Inflammatory macrophage treated with lipopolysaccharide for 1 hour (primary cell): ENCODE data around the gene HES5.
A peak's percentile ranks its signal among the peaks of the same experiment; 100 is the strongest.

Experiments
- DNase-seq, 2 donors: peaks; one replicate each; pipeline ENCODE4 v3.0.0-alpha.2; 2020 to 2022

The HES5 gene

GRCh38 chr1:2530513-2531361 is 674 bp upstream of the HES5 start:
- DNase-seq: no peak

GRCh38 chr1:2528966-2529783 is 888 bp downstream of the HES5 start:
- DNase-seq: peak; percentile 25 to 37

- no peak for DNase-seq
Observed at GRCh38 chr1:2528611-2528965, 1.5 kb downstream of the HES5 start.

- DNase-seq: no peak
Observed at GRCh38 chr1:2528016-2528415, 2.0 kb downstream of the HES5 start.

- no peak for DNase-seq
Observed at GRCh38 chr1:2527556-2527860, 2.6 kb downstream of the HES5 start.

GRCh38 chr1:2526824-2527555 is 3.1 kb downstream of the HES5 start:
- peak; percentile 7 to 62 for DNase-seq

- peak; percentile 89 for DNase-seq
Observed at GRCh38 chr1:2525920-2526823, 3.9 kb downstream of the HES5 start, which contains the start of gene PANK4. Gene PANK4 (minus strand): TSS chr1:2526596. CDS start chr1:2526587, 9 bp downstream.

GRCh38 chr1:2525572-2525919 is 4.5 kb downstream of the HES5 start:
- no peak for DNase-seq

GRCh38 chr1:2523891-2524609 is 6.0 kb downstream of the HES5 start:
- no peak for DNase-seq

- no peak for DNase-seq
Observed at GRCh38 chr1:2523191-2523890, 6.7 kb downstream of the HES5 start.

GRCh38 chr1:2522230-2522629 is 7.8 kb downstream of the HES5 start:
- DNase-seq: no peak

GRCh38 chr1:2520806-2521205 is 9.3 kb downstream of the HES5 start:
- DNase-seq: no peak

GRCh38 chr1:2520206-2520605 is 9.9 kb downstream of the HES5 start:
- DNase-seq: no peak

GRCh38 chr1:2519729-2520128 is 10.3 kb downstream of the HES5 start:
- DNase-seq: no peak

GRCh38 chr1:2519029-2519685 is 10.9 kb downstream of the HES5 start:
- no peak for DNase-seq

GRCh38 chr1:2518528-2518927 is 11.5 kb downstream of the HES5 start:
- no peak for DNase-seq

GRCh38 chr1:2517966-2518365 is 12.1 kb downstream of the HES5 start:
- DNase-seq: no peak

- no peak for DNase-seq
Observed at GRCh38 chr1:2516946-2517345, 13.1 kb downstream of the HES5 start.

- DNase-seq: no peak
Observed at GRCh38 chr1:2516124-2516523, 13.9 kb downstream of the HES5 start.

- DNase-seq: no peak
Observed at GRCh38 chr1:2515763-2516080, 14.3 kb downstream of the HES5 start.
